Nephron (organoid): ENCODE results near the gene CDKN2B-AS1.
A peak's percentile ranks its signal among the peaks of the same experiment; 100 is the strongest.

Experiments used
- H3K27ac Mint-ChIP-seq, 3 experiments: 2 replicates each; pipeline ENCODE4 v1.8.0; 2020; ENCODE audit warnings: mixed read lengths in 3 of 3, mild to moderate bottlenecking in 2 of 3, moderate library complexity in 1 of 3
- H3K27me3 Mint-ChIP-seq: 2 replicates; pipeline ENCODE4 v1.8.0; 2021; ENCODE audit warnings: low read depth, mild to moderate bottlenecking, moderate library complexity, mixed read lengths
- H3K36me3 Mint-ChIP-seq: 2 replicates; pipeline ENCODE4 v1.8.0; 2020; ENCODE audit warnings: low read depth, mixed read lengths
- H3K4me1 Mint-ChIP-seq: 2 replicates; pipeline ENCODE4 v1.8.0; 2020; ENCODE audit warnings: mixed read lengths
- H3K4me3 Mint-ChIP-seq, 3 experiments: 2 replicates each; pipeline ENCODE4 v1.8.0; 2020; ENCODE audit warnings: mild to moderate bottlenecking in 3 of 3, mixed read lengths in 3 of 3, moderate library complexity in 2 of 3
- H3K9me3 Mint-ChIP-seq: 2 replicates; pipeline ENCODE4 v1.8.0; 2020; ENCODE audit warnings: mixed read lengths
- TF ChIP-seq, protein P1 (sequence below), 3 experiments: fragments of 200-600 bp; sonication (generic); IDR thresholded peaks; one replicate each; pipeline ENCODE4 v1.5.0; 2021; ENCODE audit warnings: antibody characterized with exemption in 3 of 3; ENCODE audit not compliant: unreplicated experiment in 3 of 3

The CDKN2B-AS1 gene

DNA sequence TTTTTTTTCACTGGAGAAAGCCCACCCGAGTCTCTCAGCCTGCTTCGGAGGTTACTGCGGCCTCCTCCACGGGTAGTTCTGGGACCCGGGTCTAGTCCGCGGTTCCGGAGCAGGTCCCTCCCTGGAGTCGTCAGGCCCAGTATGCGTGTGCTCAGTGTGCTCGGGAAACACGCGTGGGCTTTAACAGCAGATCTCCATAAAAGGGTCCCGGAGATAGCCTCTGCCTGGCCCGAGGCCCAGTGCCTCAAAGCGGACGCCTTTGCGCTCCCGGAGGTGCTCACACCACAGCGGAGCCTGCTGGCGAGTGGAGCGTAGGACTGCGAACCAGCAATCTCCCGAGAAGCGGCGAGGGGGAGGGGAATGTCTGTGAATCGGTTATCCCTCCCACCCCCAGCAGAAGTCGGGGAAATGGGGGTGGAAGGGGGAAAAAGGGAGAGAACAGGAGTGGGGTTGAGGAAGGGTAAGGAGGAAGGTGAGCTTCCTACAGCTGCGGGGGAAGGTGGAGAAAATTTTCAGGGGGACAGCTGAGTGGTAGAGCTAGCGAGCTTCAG, 29.1 kb upstream of the CDKN2B-AS1 start:
- Mint-ChIP-seq H3K4me3 (peak overlapping the region; percentile 24 to 68 (median 61)), H3K27me3 (peaks cover 93% of the 10 kb centered on the region), H3K36me3 (peaks cover 5% of the 10 kb centered on the region), H3K9me3 (peaks cover 20% of the 10 kb centered on the region), H3K4me1 (peaks cover 5% of the 10 kb centered on the region), H3K27ac (no peak overlapping the region)
- TF ChIP-seq, protein P1, sequence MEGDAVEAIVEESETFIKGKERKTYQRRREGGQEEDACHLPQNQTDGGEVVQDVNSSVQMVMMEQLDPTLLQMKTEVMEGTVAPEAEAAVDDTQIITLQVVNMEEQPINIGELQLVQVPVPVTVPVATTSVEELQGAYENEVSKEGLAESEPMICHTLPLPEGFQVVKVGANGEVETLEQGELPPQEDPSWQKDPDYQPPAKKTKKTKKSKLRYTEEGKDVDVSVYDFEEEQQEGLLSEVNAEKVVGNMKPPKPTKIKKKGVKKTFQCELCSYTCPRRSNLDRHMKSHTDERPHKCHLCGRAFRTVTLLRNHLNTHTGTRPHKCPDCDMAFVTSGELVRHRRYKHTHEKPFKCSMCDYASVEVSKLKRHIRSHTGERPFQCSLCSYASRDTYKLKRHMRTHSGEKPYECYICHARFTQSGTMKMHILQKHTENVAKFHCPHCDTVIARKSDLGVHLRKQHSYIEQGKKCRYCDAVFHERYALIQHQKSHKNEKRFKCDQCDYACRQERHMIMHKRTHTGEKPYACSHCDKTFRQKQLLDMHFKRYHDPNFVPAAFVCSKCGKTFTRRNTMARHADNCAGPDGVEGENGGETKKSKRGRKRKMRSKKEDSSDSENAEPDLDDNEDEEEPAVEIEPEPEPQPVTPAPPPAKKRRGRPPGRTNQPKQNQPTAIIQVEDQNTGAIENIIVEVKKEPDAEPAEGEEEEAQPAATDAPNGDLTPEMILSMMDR (IDR thresholded peaks at IDR 0.05; ENCODE audit: unreplicated experiment in 3 of 3), result peak; percentile 21 to 47 (median 37)

DNA sequence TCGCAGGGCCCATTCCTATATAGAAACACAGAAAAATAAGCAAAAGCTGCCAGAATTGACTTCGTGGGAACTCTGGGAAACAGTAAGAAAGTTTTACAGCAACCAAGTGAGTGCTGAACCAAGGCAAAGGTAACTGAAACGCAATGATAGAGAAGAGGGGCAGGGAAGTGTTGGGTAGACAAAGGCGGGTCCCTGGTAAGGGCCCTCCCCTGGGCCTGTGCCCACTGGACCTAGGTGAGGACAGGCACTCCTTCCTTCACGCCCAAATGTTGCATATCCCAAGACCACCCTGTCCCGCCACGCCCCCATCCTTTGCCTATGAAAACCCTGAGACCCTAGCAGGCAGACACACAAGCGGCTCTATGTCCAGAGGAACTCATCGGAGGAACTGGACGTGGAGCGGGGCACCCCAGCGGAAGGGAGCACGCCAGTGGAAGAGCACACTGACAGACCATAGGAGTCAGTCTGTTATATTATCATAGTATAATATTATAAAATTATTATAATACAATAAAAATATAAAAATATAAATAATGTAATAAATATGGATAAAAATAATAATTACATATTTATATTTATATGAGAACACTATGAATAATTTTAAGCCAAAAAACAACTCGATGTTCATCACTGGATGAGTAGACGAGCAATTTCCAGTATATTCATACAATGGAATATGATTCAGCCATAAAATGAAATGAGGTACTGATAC, 28.3 kb upstream of the CDKN2B-AS1 start:
- peak overlapping the region in 1 of 3 experiments; percentile 3 for H3K4me3 Mint-ChIP-seq
- H3K9me3 Mint-ChIP-seq, result peaks cover 20% of the 10 kb centered on the region
- no peak overlapping the region for H3K27ac Mint-ChIP-seq
- peaks cover 5% of the 10 kb centered on the region for H3K36me3 Mint-ChIP-seq
- TF ChIP-seq, protein P1 (IDR thresholded peaks at IDR 0.05; ENCODE audit: unreplicated experiment in 3 of 3), result no peak
- peaks cover 98% of the 10 kb centered on the region for H3K27me3 Mint-ChIP-seq
- peaks cover 5% of the 10 kb centered on the region for H3K4me1 Mint-ChIP-seq

DNA sequence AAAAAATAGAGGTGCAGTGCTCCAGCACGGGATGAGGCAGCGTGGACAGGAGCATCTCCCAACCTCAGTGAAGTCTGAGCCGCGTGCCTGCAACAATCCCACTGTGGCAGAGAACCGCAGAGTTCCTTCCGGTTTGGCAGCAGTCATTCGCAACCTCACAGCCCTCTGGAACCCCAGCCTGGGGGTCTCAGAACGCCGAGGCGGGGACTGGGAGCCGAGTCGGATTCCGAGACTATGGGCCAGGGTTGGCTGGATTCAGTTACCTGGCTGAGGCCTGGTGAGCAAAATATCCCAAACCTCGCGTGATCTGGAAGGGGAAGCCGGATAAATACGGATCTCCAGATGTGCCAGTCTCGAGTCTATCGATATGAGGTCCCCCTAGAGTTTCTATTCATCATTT, 27.4 kb upstream of the CDKN2B-AS1 start:
- Mint-ChIP-seq H3K27ac (no peak overlapping the region), H3K4me3 (no peak overlapping the region), H3K27me3 (peaks cover 100% of the 10 kb centered on the region), H3K9me3 (peaks cover 20% of the 10 kb centered on the region), H3K4me1 (peaks cover 5% of the 10 kb centered on the region), H3K36me3 (peaks cover 5% of the 10 kb centered on the region)
- TF ChIP-seq, protein P1 (IDR thresholded peaks at IDR 0.05; ENCODE audit: unreplicated experiment in 3 of 3), result no peak

DNA sequence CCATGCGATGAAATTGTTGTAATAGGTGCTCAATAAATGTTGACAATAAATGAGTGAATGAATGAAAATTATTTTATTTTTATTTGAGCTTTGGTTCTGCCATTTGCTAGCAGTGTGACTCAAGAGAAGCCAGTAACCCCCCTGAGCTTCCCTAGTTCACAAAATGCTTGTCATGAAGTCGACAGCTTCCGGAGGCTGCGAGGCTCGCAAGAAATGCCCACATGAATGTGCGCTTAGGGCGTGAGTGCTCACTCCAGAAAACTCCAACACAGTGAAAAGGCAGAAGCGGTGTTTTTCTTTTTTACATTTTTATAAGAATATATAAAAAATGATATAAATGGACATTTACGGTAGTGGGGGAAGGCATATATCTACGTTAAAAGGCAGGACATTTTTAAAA, 26.9 kb upstream of the CDKN2B-AS1 start:
- Mint-ChIP-seq H3K4me1 (peaks cover 5% of the 10 kb centered on the region), H3K27me3 (peaks cover 100% of the 10 kb centered on the region), H3K27ac (no peak overlapping the region), H3K36me3 (peaks cover 5% of the 10 kb centered on the region), H3K4me3 (no peak overlapping the region), H3K9me3 (peaks cover 19% of the 10 kb centered on the region)
- TF ChIP-seq, protein P1 (IDR thresholded peaks at IDR 0.05; ENCODE audit: unreplicated experiment in 3 of 3), result no peak

DNA sequence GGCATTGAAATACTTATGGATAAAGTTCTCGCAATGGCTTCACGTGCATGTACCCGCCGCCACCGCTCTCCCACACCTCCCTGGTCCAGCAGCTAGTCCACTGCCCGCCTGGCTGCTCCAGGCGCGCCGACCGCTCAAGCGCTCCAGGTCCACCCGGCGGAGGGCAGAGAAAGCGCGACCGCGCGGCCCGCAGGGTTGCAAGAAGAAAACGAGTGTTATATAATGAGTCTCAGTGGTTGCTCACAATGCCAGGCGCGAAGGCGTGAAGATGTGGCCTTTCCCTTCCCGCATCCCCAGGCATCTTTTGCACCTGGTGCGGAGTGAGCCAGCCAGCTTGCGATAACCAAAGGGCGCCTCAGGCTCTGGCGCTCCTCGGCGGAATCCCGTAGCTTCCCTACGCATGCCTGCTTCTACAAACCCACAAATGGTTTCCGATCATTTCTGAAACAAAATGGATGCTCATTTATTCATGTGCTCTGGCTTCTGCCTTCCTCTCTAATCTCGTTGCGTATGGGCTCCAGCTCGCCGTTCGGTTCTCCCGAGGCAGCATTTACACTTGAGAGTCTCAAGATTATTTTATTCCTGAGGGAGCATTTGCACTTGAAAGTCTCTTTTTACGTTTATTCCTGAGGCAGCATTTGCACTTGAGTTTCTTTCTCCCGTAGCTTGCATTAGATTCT, 26.1 kb upstream of the CDKN2B-AS1 start:
- H3K27me3 Mint-ChIP-seq, result peaks cover 100% of the 10 kb centered on the region
- TF ChIP-seq, protein P1 (IDR thresholded peaks at IDR 0.05; ENCODE audit: unreplicated experiment in 3 of 3), result no peak
- peaks cover 5% of the 10 kb centered on the region for H3K4me1 Mint-ChIP-seq
- no peak overlapping the region for H3K27ac Mint-ChIP-seq
- peaks cover 4% of the 10 kb centered on the region for H3K36me3 Mint-ChIP-seq
- H3K4me3 Mint-ChIP-seq, result no peak overlapping the region
- peaks cover 11% of the 10 kb centered on the region for H3K9me3 Mint-ChIP-seq
